HG03139 (cell line): ENCODE data around the gene TRAT1.

Experiments used
- ATAC-seq: cut with Tn5 transposase; IDR thresholded peaks from one replicate; pipeline ENCODE4 v1.9.1; 2021; ENCODE audit not compliant: unreplicated experiment

TRAT1 gene

DNA sequence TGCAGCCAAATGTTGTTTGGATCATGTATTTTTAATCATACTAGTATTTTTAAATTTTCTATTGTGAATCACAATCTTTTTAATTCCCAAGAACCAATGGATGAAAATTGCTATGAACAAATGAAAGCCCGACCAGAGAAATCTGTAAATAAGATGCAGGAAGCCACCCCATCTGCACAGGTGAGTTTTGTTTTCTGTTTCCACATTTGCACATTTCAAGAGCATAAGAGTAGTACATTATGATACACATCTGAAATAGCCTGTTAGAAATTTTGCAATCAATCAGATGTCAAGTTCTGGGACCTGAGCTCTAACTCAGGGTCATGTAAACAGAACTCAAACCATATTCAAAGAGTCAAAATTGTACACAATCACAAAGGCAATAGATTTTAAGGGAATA, 26.5 kb downstream of the TRAT1 start:
- no peak for ATAC-seq

DNA sequence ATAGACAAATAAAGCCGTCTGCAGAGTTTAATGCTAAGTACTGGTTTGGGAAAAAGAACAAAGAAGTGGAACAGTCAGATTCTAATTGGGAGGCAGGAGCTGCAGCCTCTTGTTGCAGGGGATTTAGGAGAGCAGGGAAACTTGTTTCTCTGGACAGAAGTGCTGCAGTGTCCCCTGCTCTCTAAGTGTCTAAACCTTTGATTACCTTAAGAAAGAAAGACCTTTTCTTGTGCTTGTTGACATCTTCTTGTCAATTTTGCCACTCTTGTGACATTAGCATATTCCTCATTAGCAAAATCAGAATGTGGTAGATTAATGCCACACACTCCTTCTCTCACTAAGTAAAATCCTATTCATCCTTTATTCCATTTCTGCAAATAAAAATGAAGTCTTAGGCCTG, 38.8 kb downstream of the TRAT1 start:
- ATAC-seq, result no peak

DNA sequence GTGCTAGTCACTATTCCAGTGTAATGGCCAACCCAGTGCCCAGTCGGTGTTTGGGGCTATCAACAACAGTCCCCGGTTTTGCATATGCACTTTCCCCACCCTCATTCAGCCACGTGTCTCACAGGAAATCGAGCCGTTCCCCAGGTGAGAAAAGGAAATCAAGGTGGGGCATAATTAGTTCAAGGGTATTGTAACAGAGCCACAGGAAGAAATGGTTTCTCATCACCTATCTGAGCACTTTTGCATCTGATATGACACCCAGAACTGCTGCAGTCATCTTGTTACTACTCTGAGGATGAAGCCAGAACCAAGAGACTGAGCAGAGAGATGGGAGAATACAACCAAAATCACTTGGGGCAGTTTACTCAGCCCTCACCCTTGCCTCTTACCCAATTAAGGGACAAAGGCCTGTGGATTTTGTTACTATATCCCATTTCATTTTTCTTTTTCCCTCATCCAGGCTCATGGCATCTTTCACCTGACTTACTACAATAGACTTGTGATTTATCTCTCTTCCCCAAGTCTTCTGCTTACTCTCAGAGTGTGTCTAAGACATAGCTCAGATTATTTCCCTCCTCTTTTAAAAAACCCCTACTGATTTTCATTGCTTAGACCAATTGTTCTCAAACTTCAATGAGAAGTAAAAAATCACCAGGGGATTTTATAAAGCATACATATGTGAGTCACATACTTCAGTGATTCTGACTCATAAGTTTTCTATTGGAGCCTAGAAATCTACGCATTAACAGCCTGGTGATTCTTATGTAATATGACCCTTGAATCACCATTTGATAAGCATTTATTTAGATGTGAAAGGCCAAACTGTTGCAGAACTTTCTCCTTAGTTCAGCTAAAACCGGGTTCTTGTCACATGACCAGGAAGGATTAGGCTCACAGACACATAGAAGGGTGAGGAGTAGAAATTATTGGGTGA, 40.5 kb downstream of the TRAT1 start:
- no peak for ATAC-seq

DNA sequence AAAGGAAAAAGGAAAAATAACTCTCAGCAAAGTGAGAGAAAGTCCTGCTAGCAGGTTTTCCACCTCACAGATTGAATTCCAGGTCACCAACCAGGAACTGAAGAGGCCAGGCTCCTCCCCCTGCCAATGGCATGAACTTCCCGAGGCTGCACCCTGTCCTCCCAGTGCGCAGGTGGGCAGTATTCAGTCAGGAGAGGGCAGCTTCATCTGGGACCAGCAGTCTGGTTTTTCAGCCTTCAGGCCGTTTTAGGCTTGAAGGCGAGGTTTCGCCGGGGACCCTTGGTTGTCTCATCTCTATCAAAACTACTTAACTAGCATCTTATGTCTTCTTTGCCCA, 41.2 kb downstream of the TRAT1 start:
- ATAC-seq, result no peak

DNA sequence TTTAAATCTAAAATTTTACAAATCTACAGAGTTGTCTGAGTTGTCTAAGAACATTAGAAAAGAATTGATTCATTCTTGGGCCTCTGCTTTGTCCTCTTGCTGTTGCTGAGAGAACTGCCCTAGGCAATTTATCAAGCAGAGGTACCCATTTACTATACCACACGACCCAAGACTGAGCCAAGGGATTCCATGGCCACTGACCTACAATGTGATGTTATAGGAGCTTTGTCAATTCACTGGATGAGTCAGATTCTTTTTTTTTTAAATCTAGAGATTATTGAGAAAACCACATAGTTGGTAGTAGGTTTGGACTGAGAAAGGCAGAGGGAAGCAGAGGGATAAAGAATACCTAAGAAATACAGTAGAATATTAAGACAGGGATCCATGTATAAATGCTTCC, 55.3 kb downstream of the TRAT1 start:
- ATAC-seq, result no peak

DNA sequence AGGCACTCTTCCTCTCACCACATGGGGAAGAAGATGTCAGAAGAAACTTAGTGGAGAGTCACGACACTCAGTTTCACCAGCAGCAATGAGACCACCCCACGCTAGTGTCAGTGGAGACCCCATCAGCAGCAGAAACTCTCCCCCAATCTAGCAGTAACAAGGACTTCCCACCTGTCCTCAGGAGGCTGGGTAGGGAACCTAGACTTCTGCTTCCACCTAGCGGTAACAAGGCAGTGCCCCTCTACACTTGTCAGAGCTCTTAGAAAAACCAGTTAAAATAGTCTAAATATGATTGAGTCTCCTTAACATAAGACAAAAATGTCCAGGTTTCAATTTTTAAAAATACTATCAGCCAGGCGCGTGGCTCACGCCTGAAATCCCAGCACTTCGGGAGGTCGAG, 57.3 kb downstream of the TRAT1 start:
- no peak for ATAC-seq

DNA sequence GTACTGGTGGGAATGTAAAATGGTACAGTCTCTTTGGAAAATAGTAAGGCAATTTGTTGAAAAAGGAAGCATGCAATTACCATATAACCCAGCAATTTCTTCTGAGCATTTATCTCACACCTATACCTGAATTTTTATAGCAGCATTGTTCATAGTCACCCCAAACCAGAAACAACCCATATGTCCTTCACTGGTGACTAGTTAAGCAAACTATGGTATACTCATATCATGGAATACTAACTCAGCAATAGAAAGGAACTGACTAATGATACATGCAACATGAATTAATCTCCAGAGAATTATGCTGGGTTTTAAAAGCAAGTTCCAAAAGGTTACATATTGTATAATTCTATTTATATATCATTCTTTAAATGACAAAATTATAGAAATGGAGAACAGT, 60.2 kb downstream of the TRAT1 start:
- ATAC-seq, result no peak

DNA sequence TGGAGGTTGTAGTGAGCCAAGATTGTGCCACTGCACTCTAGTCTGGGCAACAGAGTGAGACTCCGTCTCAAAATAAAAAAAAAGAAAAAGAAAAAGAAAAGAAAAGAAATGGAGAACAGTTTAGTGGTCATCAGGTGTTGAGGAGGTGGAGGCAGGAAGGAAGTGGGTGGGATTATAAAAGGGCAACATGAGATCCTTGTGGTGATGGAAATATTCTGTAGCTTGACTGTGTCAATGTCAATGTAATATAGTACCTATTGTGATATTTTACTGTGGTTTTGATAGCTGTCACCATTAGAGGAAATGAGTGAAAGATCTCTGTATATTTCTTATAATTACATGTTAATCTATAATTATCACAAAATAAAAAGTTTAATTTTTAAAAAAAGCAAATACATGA, 60.8 kb downstream of the TRAT1 start:
- ATAC-seq, result no peak

DNA sequence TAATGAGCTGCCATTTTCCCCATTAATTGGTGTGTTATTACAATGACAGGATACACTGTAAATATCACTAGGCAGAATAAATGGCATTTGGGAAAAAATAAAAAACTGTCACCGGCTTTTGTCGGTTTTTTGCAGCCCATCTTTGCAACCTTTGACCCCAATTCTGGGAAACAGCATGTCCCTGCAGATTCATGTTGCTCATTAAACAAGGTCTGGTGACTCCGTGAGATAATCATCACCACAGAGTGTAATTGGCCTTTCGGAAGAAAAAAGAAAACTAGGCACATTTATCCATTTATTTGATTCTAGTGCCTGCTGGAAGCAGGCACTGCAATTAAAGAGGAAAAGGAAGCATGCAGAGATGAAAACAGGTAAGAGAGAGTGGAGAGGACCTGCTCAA, 64.5 kb downstream of the TRAT1 start:
- no peak for ATAC-seq

DNA sequence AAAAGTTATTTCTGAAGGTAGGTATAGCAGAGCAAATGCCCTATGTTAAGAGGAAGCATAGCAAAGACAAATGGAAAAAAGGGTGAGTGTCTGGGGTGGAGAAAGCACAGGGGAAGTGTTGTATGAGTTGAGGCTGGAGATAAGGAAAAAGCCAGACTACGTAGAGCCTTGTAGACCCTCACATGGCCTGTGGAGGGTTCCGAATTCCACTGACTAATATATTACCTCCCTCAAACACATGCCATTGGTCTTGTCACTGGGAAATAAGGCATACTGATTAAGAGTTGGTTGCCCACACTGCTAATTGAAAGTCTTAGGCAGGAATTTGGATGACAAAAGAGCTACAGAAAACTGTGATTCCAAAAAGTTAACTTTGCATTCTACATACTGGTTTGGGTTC, 65.2 kb downstream of the TRAT1 start:
- no peak for ATAC-seq

DNA sequence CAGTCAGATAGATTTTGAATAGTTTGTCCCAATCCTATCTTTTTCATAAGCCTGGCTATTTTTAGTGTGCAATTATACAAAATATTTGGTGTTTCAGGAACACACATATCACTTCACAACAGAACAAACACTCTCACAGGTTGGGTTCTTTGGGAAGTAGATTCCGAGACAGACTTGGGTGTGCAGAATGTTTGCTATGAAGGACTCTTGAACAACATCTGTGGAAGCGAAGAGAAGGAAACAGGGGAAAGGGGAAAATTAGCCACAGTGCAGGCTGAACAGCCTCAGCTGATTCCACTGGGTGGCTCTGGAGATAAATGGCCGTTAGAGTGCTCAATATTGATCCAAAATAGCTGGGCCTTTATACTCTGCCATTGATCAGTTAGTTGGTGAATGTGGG, 69.2 kb downstream of the TRAT1 start:
- no peak for ATAC-seq

DNA sequence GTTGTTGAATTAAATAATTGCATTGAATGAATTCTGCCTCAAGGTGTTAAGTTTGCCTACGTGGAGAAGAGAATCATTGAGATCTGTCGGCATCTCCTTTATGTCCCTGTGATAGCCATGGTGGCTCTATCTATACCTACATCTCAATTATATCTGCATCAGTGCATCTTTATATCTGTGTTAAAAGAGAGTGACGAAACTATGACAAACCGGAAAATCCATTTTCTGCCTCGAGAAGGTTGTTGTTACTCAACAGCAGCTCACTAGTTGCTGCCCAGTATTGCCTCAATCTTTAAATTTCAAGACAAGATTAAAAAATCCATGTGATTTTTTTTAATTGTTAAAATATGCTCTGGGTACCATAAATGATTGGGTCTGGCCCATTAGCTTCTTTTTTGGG, 72.4 kb downstream of the TRAT1 start:
- no peak for ATAC-seq

DNA sequence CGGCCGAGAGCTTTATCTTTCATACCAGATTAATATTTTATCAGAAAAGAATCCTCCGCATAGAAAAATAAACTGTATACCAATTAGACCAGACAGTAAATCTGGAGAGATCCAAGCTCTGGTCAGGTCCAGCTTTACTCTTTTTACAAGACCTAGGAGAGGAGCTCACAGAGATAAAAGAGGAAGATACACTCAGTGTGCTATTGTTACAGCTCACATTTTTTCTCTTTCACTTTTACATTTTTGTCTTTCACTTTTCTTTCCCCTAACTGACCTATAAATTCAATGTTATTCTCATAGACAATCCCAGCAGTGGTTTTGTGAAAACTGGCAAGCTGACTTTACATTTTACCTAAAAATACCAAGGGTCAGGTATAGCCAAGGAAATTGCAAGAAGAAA, 75.3 kb downstream of the TRAT1 start:
- no peak for ATAC-seq

DNA sequence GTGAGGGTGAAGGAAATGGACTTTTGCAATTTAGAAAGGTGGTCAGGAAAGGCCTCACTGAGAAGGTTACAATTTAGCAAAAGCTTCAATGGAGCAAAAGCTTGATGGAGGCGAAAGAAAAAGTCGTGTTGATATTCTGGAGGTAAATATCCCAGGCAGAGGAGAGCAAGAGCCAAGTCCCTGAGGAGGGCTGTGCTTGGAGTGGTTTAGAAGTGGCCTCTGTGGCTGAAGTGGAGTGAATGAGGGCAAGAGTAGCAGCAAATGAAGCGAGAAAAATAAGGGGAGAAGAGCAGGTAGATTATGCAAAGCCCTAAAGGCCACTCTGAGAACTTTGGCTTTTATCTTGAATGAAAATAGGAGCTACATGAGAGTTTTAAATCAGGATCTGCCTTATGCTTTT, 76.9 kb downstream of the TRAT1 start:
- ATAC-seq, result no peak
